ENCODE measurements around the gene POLR3G.

Gene POLR3G, protein sequence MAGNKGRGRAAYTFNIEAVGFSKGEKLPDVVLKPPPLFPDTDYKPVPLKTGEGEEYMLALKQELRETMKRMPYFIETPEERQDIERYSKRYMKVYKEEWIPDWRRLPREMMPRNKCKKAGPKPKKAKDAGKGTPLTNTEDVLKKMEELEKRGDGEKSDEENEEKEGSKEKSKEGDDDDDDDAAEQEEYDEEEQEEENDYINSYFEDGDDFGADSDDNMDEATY

DNA sequence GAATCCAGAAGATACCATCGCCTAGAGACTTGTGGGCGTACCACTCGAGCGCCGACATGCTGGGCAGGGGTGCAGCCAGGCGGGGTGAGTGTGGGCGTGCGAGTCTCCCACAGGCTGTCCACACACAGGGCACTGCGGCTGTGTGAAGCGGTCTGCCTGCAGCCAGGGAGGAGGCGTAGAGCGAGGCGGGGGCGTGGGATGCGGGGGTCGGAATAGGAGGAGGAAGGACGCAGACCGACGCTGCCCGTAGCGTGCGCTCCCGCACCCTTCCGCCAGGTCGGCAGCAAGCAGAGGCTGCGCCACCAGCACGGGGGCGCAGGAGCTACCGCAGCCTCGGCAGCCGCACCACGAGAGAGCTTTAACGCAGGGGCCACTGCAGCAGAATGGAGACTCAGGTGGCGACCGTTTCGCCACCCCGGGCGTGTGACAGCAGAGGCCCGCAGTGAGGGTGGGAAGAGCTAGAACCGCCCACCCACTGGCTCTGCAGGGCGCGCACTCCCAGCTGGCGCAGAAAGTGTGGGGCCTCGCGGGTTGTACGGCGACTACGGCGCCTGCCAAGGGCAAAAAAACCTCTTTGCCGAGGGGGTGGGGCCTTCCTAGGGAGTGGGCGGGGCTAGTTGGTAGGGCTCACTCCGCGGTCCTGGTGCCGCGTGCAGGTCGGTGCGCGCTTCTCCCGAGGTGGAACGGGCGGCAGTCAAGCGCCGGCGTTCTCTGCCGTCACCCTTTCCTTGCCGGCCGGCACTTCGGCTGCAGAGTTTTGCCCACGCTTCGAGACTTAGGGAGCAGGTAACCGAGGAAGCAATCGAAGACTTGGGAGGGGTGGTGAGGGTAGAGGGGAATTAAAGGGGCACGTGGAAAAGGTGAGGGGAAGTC lies at the start of gene POLR3G, which contains the start of gene MBLAC2:
POLR3G (plus strand) TSS at position 630 of the 873 bp plus-strand sequence. CDS start 10,704 bp downstream, outside the sequence.
MBLAC2 (minus strand) TSS at position 537 of the 873 bp plus-strand sequence; CDS start at position 58, 479 bp downstream.
- Histone ChIP-seq H3K4me3 (ENCODE audit: low read depth, low read length) (peak within 1 kb of the TSS; percentile 95), H3K27me3 (ENCODE audit: insufficient read depth, low read length) (no peaks in the 10 kb centered on the region), H2AFZ (ENCODE audit: low read length, unreplicated experiment) (peak within 1 kb of the TSS; percentile 95), H3K4me1 (ENCODE audit: control insufficient read depth, insufficient read depth, low read length, unreplicated experiment) (peaks cover 13% of the 10 kb centered on the region), H3K36me3 (ENCODE audit: insufficient read depth, low read length) (0 out of 2 replicates have a peak, but pooled peaks cover 9% of the 10 kb centered on the region), H3K79me2 (ENCODE audit: control insufficient read depth, insufficient read depth, low read length, unreplicated experiment) (peaks cover 52% of the 10 kb centered on the region), H3K27ac (ENCODE audit: low read depth, low read length) (no peak within 1 kb of the TSS)

GRCh38 chr5:90434116-90434714 lies 40.4 kb upstream of the POLR3G start:
- no peaks in the 10 kb centered on the region for H3K79me2 ChIP-seq (ENCODE audit: control insufficient read depth, insufficient read depth, low read length, unreplicated experiment)
- no peaks in the 10 kb centered on the region for H3K27me3 ChIP-seq (ENCODE audit: insufficient read depth, low read length)
- no peak overlapping the region for H3K27ac ChIP-seq (ENCODE audit: low read depth, low read length)
- peak overlapping the region; percentile 30 for H2AFZ ChIP-seq (ENCODE audit: low read length, unreplicated experiment)
- no peaks in the 10 kb centered on the region for H3K36me3 ChIP-seq (ENCODE audit: insufficient read depth, low read length)
- H3K4me3 ChIP-seq (ENCODE audit: low read depth, low read length), result no peak overlapping the region
- H3K4me1 ChIP-seq (ENCODE audit: control insufficient read depth, insufficient read depth, low read length, unreplicated experiment), result no peaks in the 10 kb centered on the region

DNA sequence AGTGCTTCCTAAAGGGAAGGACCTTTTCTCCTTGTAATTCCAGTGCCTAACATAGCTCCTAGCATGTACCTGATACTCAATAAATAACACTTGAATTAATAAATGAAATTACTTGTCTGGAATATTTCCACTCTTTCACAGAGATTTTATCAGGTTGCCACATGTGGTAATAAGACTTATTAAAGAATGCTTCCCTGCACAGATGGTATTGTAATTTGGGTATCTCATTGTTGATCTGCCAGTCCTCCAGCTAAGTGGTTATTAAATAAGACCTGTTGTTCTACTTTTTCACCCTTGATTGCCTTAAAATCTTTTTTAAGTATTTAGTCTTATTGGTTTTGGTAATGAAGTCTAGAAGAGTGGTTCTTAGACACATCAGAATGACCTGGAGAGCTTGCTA lies 37.0 kb upstream of the POLR3G start:
- Histone ChIP-seq H2AFZ (ENCODE audit: low read length, unreplicated experiment) (no peak overlapping the region), H3K27ac (ENCODE audit: low read depth, low read length) (no peak overlapping the region), H3K4me3 (ENCODE audit: low read depth, low read length) (no peak overlapping the region), H3K27me3 (ENCODE audit: insufficient read depth, low read length) (no peaks in the 10 kb centered on the region), H3K4me1 (ENCODE audit: control insufficient read depth, insufficient read depth, low read length, unreplicated experiment) (no peaks in the 10 kb centered on the region), H3K36me3 (ENCODE audit: insufficient read depth, low read length) (no peaks in the 10 kb centered on the region), H3K79me2 (ENCODE audit: control insufficient read depth, insufficient read depth, low read length, unreplicated experiment) (no peaks in the 10 kb centered on the region)

DNA sequence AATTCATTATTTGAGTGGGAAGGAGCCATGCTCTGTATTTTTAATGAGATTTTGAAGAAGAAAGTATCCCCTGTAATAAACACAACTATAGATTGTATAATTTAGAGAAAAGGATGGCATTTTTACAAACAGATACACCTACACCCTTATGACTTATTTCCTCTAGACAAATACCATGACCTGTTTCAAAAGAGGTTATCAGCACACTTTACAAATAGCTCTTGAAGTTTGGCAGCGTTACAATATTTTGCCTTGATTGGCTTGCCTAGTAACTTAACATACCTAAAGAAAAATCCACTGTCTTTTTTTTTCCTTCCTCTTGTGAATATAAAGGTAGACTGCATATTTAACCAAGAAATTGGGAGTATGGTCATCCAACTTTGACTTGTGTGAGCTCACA lies 36.6 kb upstream of the POLR3G start:
- no peak overlapping the region for H3K27ac ChIP-seq (ENCODE audit: low read depth, low read length)
- no peak overlapping the region for H3K4me3 ChIP-seq (ENCODE audit: low read depth, low read length)
- no peaks in the 10 kb centered on the region for H3K27me3 ChIP-seq (ENCODE audit: insufficient read depth, low read length)
- no peak overlapping the region for H2AFZ ChIP-seq (ENCODE audit: low read length, unreplicated experiment)
- no peaks in the 10 kb centered on the region for H3K79me2 ChIP-seq (ENCODE audit: control insufficient read depth, insufficient read depth, low read length, unreplicated experiment)
- no peaks in the 10 kb centered on the region for H3K4me1 ChIP-seq (ENCODE audit: control insufficient read depth, insufficient read depth, low read length, unreplicated experiment)
- H3K36me3 ChIP-seq (ENCODE audit: insufficient read depth, low read length), result no peaks in the 10 kb centered on the region

DNA sequence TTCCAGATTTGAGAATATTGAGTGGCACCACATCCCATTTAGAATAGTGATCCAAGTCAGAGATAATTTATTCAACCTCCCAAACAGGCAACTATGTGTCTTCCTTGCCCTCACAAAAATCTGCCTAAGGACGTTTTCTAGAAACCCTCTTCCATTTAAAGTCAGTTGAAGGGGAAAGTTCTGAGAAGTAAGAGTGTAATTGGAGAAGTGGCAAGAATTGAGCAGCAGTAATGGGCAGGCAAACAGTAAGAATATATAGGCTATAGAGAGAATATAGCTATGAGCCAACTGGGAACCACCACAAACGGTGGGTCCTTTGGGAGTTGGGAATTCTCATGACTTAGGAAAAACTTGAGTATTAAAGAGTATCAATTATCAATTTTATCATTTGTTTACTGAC lies 34.0 kb upstream of the POLR3G start:
- H2AFZ ChIP-seq (ENCODE audit: low read length, unreplicated experiment), result peak overlapping the region; percentile 89
- no peaks in the 10 kb centered on the region for H3K79me2 ChIP-seq (ENCODE audit: control insufficient read depth, insufficient read depth, low read length, unreplicated experiment)
- no peaks in the 10 kb centered on the region for H3K27me3 ChIP-seq (ENCODE audit: insufficient read depth, low read length)
- no peaks in the 10 kb centered on the region for H3K4me1 ChIP-seq (ENCODE audit: control insufficient read depth, insufficient read depth, low read length, unreplicated experiment)
- no peak overlapping the region for H3K27ac ChIP-seq (ENCODE audit: low read depth, low read length)
- no peak overlapping the region for H3K4me3 ChIP-seq (ENCODE audit: low read depth, low read length)
- H3K36me3 ChIP-seq (ENCODE audit: insufficient read depth, low read length), result no peaks in the 10 kb centered on the region

GRCh38 chr5:90446961-90447360 lies 27.7 kb upstream of the POLR3G start:
- H3K27me3 ChIP-seq (ENCODE audit: insufficient read depth, low read length), result no peaks in the 10 kb centered on the region
- H3K79me2 ChIP-seq (ENCODE audit: control insufficient read depth, insufficient read depth, low read length, unreplicated experiment), result no peaks in the 10 kb centered on the region
- no peak overlapping the region for H2AFZ ChIP-seq (ENCODE audit: low read length, unreplicated experiment)
- H3K36me3 ChIP-seq (ENCODE audit: insufficient read depth, low read length), result no peaks in the 10 kb centered on the region
- no peak overlapping the region for H3K4me3 ChIP-seq (ENCODE audit: low read depth, low read length)
- no peaks in the 10 kb centered on the region for H3K4me1 ChIP-seq (ENCODE audit: control insufficient read depth, insufficient read depth, low read length, unreplicated experiment)
- H3K27ac ChIP-seq (ENCODE audit: low read depth, low read length), result no peak overlapping the region

GRCh38 chr5:90461288-90461687 lies 13.4 kb upstream of the POLR3G start:
- H3K27me3 ChIP-seq (ENCODE audit: insufficient read depth, low read length), result no peaks in the 10 kb centered on the region
- H3K79me2 ChIP-seq (ENCODE audit: control insufficient read depth, insufficient read depth, low read length, unreplicated experiment), result peaks cover 8% of the 10 kb centered on the region
- H3K36me3 ChIP-seq (ENCODE audit: insufficient read depth, low read length), result no peaks in the 10 kb centered on the region; the same call in 1 of the 2 replicates
- no peak overlapping the region for H2AFZ ChIP-seq (ENCODE audit: low read length, unreplicated experiment)
- H3K27ac ChIP-seq (ENCODE audit: low read depth, low read length), result no peak overlapping the region
- H3K4me1 ChIP-seq (ENCODE audit: control insufficient read depth, insufficient read depth, low read length, unreplicated experiment), result no peaks in the 10 kb centered on the region
- no peak overlapping the region for H3K4me3 ChIP-seq (ENCODE audit: low read depth, low read length)

DNA sequence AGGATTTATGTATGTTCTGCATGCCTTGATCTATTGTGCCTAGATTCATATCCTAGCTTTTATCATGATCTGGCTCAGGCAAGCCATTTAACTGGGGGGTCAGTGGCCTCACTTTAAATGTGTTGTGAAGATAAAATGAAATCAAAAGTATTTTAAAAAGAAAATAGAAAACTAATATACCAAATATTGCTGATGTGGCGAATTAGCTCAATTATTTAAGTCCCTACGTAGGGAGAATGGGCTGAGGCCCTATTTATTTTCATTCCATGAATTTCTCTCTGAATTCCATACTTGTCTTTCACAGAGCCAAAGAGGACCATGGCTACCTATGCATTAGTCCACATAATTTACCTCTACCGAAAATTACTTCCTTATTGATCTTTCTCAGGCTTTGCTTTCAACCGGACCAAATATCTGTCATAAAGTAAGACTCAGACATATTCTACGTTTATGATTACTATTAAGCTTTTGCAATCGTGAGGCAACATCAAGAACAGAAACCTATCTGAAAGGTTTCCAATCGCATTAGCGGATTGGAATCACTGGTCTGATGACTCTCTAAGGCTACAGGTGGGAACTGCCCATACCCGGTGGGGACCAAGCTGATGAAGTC lies 1.8 kb upstream of the POLR3G start:
- no peaks in the 10 kb centered on the region for H3K27me3 ChIP-seq (ENCODE audit: insufficient read depth, low read length)
- H2AFZ ChIP-seq (ENCODE audit: low read length, unreplicated experiment), result peak overlapping the region; percentile 86
- H3K4me1 ChIP-seq (ENCODE audit: control insufficient read depth, insufficient read depth, low read length, unreplicated experiment), result peaks cover 11% of the 10 kb centered on the region
- peaks cover 52% of the 10 kb centered on the region for H3K79me2 ChIP-seq (ENCODE audit: control insufficient read depth, insufficient read depth, low read length, unreplicated experiment)
- H3K27ac ChIP-seq (ENCODE audit: low read depth, low read length), result no peak overlapping the region
- H3K36me3 ChIP-seq (ENCODE audit: insufficient read depth, low read length), result 0 out of 2 replicates have a peak, but pooled peaks cover 11% of the 10 kb centered on the region
- H3K4me3 ChIP-seq (ENCODE audit: low read depth, low read length), result peak overlapping the region; percentile 95

DNA sequence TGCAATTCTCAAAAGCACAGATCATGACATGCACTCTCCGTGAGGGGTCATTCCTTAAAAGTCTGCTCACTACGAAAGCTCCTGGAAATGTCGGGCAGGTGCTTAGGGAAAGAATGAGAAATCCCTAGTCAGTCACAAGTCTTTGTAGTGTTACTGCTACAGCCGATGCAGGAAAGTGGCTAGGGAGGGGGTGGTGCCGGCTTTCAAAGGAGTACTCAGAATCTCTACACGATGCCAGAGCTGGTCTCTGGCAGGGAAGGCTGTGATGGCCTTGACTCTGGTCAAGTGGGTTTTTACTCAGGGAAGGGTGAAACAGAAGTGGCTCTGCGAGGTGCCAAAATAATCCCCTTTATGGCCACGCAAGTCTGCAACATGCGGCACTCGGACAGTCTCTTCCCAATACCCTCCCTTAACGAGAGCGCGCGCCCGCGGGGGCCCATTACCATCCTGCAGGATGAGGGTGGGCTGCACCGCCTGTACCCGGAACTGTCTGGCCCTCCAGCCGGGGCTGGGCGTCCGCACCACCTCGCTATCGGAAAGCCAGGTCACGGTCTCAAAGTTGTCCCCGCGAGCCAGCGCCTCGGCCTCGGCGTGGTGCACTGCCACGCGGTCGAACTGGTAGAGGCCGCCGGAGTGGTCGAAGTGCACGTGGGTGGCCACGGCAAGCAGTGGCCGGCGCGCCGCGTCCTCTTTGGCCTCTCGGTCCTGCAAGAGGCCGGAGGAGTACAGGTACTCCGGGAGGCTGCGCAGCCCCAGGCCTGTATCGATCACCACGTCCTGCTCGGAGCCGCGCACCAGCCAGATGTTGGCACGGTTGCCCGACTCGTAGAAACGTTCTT lies 1.0 kb upstream of the POLR3G start:
- peaks cover 11% of the 10 kb centered on the region for H3K4me1 ChIP-seq (ENCODE audit: control insufficient read depth, insufficient read depth, low read length, unreplicated experiment)
- H3K79me2 ChIP-seq (ENCODE audit: control insufficient read depth, insufficient read depth, low read length, unreplicated experiment), result peaks cover 52% of the 10 kb centered on the region
- 0 out of 2 replicates have a peak, but pooled peaks cover 11% of the 10 kb centered on the region for H3K36me3 ChIP-seq (ENCODE audit: insufficient read depth, low read length)
- no peak overlapping the region for H3K27ac ChIP-seq (ENCODE audit: low read depth, low read length)
- no peaks in the 10 kb centered on the region for H3K27me3 ChIP-seq (ENCODE audit: insufficient read depth, low read length)
- peak overlapping the region; percentile 86 for H2AFZ ChIP-seq (ENCODE audit: low read length, unreplicated experiment)
- H3K4me3 ChIP-seq (ENCODE audit: low read depth, low read length), result peak overlapping the region; percentile 95

Measured in ACC112 (cell line).